Measurements from ENCODE around the gene DOK3. TPM values are rescaled to one million over a fixed set of nuclear protein-coding genes. Genes with fewer than 3 reads are reported as not detected.

DOK3 gene
- total and polyA plus RNA-seq, 10 of the 15 experiments (the other 5 are each of a cell fraction or from before 2014, with no cell fraction given): 6.6 to 107 (median 52.1) TPM

DNA sequence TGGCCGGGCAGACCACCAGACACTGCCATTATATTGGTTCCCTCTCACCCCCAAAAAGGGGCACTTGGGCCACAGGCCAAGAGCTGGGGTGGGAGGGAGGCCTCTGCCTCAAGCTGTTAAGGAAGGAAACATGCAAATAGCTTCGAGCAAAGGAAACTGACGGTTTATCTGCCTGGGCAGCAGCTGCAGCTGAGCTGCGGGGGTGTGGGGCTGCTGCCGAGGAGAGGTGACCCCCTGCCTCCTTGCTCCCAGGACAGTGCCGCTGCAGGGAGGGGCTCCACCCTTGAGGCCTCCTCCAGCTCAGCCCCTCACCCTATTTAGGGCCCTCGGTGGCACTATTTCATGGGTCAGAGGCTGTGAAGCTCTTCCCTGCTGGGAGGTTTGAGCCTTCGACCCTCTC lies 789 bp downstream of the DOK3 start (continued):
- TF ChIP-seq, protein P1, sequence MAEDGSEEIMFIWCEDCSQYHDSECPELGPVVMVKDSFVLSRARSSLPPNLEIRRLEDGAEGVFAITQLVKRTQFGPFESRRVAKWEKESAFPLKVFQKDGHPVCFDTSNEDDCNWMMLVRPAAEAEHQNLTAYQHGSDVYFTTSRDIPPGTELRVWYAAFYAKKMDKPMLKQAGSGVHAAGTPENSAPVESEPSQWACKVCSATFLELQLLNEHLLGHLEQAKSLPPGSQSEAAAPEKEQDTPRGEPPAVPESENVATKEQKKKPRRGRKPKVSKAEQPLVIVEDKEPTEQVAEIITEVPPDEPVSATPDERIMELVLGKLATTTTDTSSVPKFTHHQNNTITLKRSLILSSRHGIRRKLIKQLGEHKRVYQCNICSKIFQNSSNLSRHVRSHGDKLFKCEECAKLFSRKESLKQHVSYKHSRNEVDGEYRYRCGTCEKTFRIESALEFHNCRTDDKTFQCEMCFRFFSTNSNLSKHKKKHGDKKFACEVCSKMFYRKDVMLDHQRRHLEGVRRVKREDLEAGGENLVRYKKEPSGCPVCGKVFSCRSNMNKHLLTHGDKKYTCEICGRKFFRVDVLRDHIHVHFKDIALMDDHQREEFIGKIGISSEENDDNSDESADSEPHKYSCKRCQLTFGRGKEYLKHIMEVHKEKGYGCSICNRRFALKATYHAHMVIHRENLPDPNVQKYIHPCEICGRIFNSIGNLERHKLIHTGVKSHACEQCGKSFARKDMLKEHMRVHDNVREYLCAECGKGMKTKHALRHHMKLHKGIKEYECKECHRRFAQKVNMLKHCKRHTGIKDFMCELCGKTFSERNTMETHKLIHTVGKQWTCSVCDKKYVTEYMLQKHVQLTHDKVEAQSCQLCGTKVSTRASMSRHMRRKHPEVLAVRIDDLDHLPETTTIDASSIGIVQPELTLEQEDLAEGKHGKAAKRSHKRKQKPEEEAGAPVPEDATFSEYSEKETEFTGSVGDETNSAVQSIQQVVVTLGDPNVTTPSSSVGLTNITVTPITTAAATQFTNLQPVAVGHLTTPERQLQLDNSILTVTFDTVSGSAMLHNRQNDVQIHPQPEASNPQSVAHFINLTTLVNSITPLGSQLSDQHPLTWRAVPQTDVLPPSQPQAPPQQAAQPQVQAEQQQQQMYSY (CRISPR knock-in tag; IDR thresholded peaks at IDR 0.05): no peak
- peak; percentile 49; the same call in 1 of the 2 replicates for TF ChIP-seq TAF1 (IDR thresholded peaks at IDR 0.05; ENCODE audit: borderline replicate concordance, low read depth, low read length)
- peak; percentile 92 for TF ChIP-seq TCF12 (IDR thresholded peaks at IDR 0.05; ENCODE audit: low read depth, low read length)
- TF ChIP-seq CREB1 (IDR thresholded peaks at IDR 0.05; ENCODE audit: low read depth): no peak
- peak; percentile 22; the same call in 1 of the 2 replicates for TF ChIP-seq PAX5 (IDR thresholded peaks at IDR 0.05; ENCODE audit: borderline replicate concordance, low read depth, low read length)
- peak in 1 of 2 experiments; percentile 92; a peak in 2 of 3 replicates for TF ChIP-seq EGR1 (IDR thresholded peaks at IDR 0.05; ENCODE audit: borderline replicate concordance in 1 of 2, low read depth in 2 of 2, low read length in 2 of 2)
- TF ChIP-seq SIN3A (IDR thresholded peaks at IDR 0.05; ENCODE audit: low read depth, low read length): no peak; the same call in 1 of the 2 replicates
- no peak for TF ChIP-seq HCFC1 (IDR thresholded peaks at IDR 0.05; ENCODE audit: low read length)
- no peak for TF ChIP-seq CREM (IDR thresholded peaks at IDR 0.05; ENCODE audit: low read depth)
- TF ChIP-seq HDGF (IDR thresholded peaks at IDR 0.05): peak; percentile 14; the same call in 1 of the 2 replicates
- TF ChIP-seq BHLHE40 (IDR thresholded peaks at IDR 0.05; ENCODE audit: borderline replicate concordance in 1 of 2, low read depth in 2 of 2, low read length in 1 of 2): peak in 1 of 2 experiments; percentile 34; a peak in 1 of 4 replicates
- peak in 1 of 2 experiments; percentile 19; a peak in 1 of 4 replicates for TF ChIP-seq EP300 (IDR thresholded peaks at IDR 0.05; ENCODE audit: borderline replicate concordance in 1 of 2, control insufficient read depth in 1 of 2, low read depth in 2 of 2, low read length in 2 of 2)
- TF ChIP-seq SREBF1 (IDR thresholded peaks at IDR 0.05; ENCODE audit: low read length): no peak
- no peak for TF ChIP-seq FOXK2 (IDR thresholded peaks at IDR 0.05)
- TF ChIP-seq, protein P2, sequence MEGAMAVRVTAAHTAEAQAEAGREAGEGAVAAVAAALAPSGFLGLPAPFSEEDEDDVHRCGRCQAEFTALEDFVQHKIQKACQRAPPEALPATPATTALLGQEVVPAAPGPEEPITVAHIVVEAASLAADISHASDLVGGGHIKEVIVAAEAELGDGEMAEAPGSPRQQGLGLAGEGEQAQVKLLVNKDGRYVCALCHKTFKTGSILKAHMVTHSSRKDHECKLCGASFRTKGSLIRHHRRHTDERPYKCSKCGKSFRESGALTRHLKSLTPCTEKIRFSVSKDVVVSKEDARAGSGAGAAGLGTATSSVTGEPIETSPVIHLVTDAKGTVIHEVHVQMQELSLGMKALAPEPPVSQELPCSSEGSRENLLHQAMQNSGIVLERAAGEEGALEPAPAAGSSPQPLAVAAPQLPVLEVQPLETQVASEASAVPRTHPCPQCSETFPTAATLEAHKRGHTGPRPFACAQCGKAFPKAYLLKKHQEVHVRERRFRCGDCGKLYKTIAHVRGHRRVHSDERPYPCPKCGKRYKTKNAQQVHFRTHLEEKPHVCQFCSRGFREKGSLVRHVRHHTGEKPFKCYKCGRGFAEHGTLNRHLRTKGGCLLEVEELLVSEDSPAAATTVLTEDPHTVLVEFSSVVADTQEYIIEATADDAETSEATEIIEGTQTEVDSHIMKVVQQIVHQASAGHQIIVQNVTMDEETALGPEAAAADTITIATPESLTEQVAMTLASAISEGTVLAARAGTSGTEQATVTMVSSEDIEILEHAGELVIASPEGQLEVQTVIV (IDR thresholded peaks at IDR 0.05; ENCODE audit: borderline replicate concordance, partially characterized antibody): no peak
- no peak for TF ChIP-seq MTA2 (IDR thresholded peaks at IDR 0.05; ENCODE audit: low read depth)
- 0 out of 2 replicates have a peak, but pooled peaks have one; percentile 31 for TF ChIP-seq DPF2 (IDR thresholded peaks at IDR 0.05)
- TF ChIP-seq BACH1 (IDR thresholded peaks at IDR 0.05; ENCODE audit: borderline replicate concordance): no peak
- TF ChIP-seq TCF7 (IDR thresholded peaks at IDR 0.05; ENCODE audit: borderline replicate concordance): no peak
- TF ChIP-seq, protein P3, sequence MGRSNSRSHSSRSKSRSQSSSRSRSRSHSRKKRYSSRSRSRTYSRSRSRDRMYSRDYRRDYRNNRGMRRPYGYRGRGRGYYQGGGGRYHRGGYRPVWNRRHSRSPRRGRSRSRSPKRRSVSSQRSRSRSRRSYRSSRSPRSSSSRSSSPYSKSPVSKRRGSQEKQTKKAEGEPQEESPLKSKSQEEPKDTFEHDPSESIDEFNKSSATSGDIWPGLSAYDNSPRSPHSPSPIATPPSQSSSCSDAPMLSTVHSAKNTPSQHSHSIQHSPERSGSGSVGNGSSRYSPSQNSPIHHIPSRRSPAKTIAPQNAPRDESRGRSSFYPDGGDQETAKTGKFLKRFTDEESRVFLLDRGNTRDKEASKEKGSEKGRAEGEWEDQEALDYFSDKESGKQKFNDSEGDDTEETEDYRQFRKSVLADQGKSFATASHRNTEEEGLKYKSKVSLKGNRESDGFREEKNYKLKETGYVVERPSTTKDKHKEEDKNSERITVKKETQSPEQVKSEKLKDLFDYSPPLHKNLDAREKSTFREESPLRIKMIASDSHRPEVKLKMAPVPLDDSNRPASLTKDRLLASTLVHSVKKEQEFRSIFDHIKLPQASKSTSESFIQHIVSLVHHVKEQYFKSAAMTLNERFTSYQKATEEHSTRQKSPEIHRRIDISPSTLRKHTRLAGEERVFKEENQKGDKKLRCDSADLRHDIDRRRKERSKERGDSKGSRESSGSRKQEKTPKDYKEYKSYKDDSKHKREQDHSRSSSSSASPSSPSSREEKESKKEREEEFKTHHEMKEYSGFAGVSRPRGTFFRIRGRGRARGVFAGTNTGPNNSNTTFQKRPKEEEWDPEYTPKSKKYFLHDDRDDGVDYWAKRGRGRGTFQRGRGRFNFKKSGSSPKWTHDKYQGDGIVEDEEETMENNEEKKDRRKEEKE (IDR thresholded peaks at IDR 0.05): no peak
- peak; percentile 83 for TF ChIP-seq POLR2AphosphoS5 (IDR thresholded peaks at IDR 0.05; ENCODE audit: low read length)

Measured in GM12878 (cell line).